Measurements from ENCODE around the gene SEZ6.

DNA sequence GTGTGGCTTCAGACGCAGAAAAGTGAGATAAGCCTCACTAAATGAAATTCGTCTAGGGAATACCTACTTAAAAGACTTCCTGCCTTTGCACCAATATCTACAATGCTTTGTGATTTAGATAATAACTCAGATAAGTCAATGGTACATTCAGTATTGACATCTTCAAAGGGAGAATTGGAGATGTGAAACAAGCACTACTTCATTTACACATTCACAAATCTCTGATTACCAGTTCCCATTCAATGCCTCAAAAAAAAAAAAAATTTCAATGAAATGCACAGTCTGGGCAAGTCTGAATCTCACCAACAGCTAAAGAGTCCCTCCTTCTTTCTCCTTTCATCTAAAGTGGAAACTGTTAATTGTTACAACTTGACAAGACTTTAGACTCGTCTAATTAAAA is 58.2 kb downstream of the SEZ6 start:
- TF ChIP-seq, protein P1, sequence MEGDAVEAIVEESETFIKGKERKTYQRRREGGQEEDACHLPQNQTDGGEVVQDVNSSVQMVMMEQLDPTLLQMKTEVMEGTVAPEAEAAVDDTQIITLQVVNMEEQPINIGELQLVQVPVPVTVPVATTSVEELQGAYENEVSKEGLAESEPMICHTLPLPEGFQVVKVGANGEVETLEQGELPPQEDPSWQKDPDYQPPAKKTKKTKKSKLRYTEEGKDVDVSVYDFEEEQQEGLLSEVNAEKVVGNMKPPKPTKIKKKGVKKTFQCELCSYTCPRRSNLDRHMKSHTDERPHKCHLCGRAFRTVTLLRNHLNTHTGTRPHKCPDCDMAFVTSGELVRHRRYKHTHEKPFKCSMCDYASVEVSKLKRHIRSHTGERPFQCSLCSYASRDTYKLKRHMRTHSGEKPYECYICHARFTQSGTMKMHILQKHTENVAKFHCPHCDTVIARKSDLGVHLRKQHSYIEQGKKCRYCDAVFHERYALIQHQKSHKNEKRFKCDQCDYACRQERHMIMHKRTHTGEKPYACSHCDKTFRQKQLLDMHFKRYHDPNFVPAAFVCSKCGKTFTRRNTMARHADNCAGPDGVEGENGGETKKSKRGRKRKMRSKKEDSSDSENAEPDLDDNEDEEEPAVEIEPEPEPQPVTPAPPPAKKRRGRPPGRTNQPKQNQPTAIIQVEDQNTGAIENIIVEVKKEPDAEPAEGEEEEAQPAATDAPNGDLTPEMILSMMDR (IDR thresholded peaks at IDR 0.05): no peak
- no peak for TF ChIP-seq EZH2 (IDR thresholded peaks at IDR 0.05)

Measured in neural progenitor cell (in vitro differentiated cells).